Heart right ventricle (tissue), 16 donors: Measurements from ENCODE around the gene TMEM198. TPM values are rescaled to one million over a fixed set of nuclear protein-coding genes. Genes with fewer than 3 reads are reported as not detected.

Experiments
- ATAC-seq, 8 donors: fragments of 200-7000 bp; cut with Tn5 transposase; one replicate each; pipeline ENCODE4 v1.9.1; 2020; ENCODE audit warnings: mild to moderate bottlenecking in 8 of 8, moderate library complexity in 8 of 8, moderate number of reproducible peaks in 1 of 8
- DNase-seq, 2 donors: peaks; one replicate each; pipeline ENCODE4 v3.0.0-alpha.2; 2020
- H3K27ac ChIP-seq, 10 donors: fragments of 200-600 bp; sonication (generic) in 2 of 10; one replicate each; pipeline versions ENCODE4 v1.5.0 to v1.8.0; 2020 to 2022; ENCODE audit warnings: mild to moderate bottlenecking in 3 of 10
- H3K27me3 ChIP-seq, 7 donors: fragments of 200-600 bp; one replicate each; pipeline ENCODE4 v1.8.0; 2021 to 2022; ENCODE audit warnings: mild to moderate bottlenecking in 2 of 7
- H3K36me3 ChIP-seq, 9 donors: fragments of 200-600 bp; sonication (generic) in 1 of 9; one replicate each; pipeline versions ENCODE4 v1.5.0 to v1.8.0; 2020 to 2022; ENCODE audit warnings: mild to moderate bottlenecking in 2 of 9
- H3K4me1 ChIP-seq, 9 donors: fragments of 200-600 bp; sonication (generic) in 1 of 9; one replicate each; pipeline versions ENCODE4 v1.5.0 to v1.8.0; 2020 to 2022; ENCODE audit warnings: mild to moderate bottlenecking in 4 of 9
- H3K4me3 ChIP-seq, 10 donors: fragments of 200-600 bp; sonication (generic) in 2 of 10; one replicate each; pipeline versions ENCODE4 v1.5.0 to v1.8.0; 2020 to 2022; ENCODE audit warnings: mild to moderate bottlenecking in 7 of 10, moderate library complexity in 2 of 10
- H3K9me3 ChIP-seq, 11 donors: fragments of 200-600 bp in 10 of 11; sonication (generic) in 2 of 11; one replicate each; pipeline versions ENCODE4 v1.5.0 to v1.8.0; 2013 to 2022; ENCODE audit warnings: mild to moderate bottlenecking in 2 of 11, control low read depth in 1 of 11, moderate library complexity in 1 of 11
- WGBS, 2 donors: extraction: QIAGEN DNeasy Blood & Tissue Kit; methylation state at CpG; one replicate each; pipeline ENCODE4 v1.1.7; 2013; ENCODE audit warnings: inconsistent platforms in 1 of 2; 5-methylcytosine and 5-hydroxymethylcytosine counted together
- intact Hi-C, 10 donors: fragments of 100-400 bp; cut with DNase I; formaldehyde crosslinking; loops; one replicate each; pipeline versions ENCODE4 v1.11.1 to v1.14.2; 2022
- polyA plus RNA-seq, 2 donors: library from polyadenylated mRNA; stranded (reverse); fragments of 200-250 nt; gene quantifications; one replicate each; pipeline ENCODE4 v1.2.3, GENCODE V29; 2013
- total RNA-seq, 10 donors: library from RNA; stranded (reverse); fragmentation: NEBNext Ultra II Directional in 3 of 10; extraction: Animal tissue kit (Norgen Biotek cat#: 25700) in 3 of 10; gene quantifications; one replicate each; pipeline versions ENCODE4 v1.2.1 to v1.2.4, GENCODE V29; 2021 to 2023
- TF ChIP-seq, protein P1 (sequence below), 9 donors: fragments of 200-600 bp; sonication (generic) in 2 of 9; IDR thresholded peaks; one replicate each; pipeline versions ENCODE4 v1.5.0 to v1.8.0; 2021 to 2022; ENCODE audit warnings: antibody characterized with exemption in 9 of 9, mild to moderate bottlenecking in 5 of 9, moderate library complexity in 1 of 9
- donor health status: Arrhythmogenic right ventricular cardiomyopathy.
- donor health status: ischemic (EF 13 %, LVEDD 7.1; RV severe dilation, severe dysfunction).
- donor health status: healthy with polysubstance abuse.
- donor health status: DM: no; HTN: yes; CAD: no.
- donor health status: DM: no; HTN: no; CAD: no.
- donor health status: ischemic (EF 25% LVEDD 6.9; RV normal size, moderate dysfunction).
- donor health status: ischemic (EF 25% LVEDD 5.7; RV mildly dilated, moderate dysfunction).
- donor health status: healthy.
- donor health status: DM: yes; HTN: yes; CAD: no.
- donor health status: Ischemic cardiomyopathy.
- donor health status: ischemic (EF 35%, LVEDD 5.7; RV mildly dilated, moderate dysfunction).
- donor health status: nonischemic (EF 11% LVEDD 7.7; RV severe dilation, severe dysfunction).
- donor health status: DM: yes; HTN: yes; CAD: no.
- donor health status: PGD.
- donor health status: ischemic (EF 29% LVEDD 5.4; RV normal size, mild dysfunction).
- donor health status: nonischemic (EF 23%, LVEDD 6.1; RV moderate dilation, normal function).

TMEM198 gene
- total and polyA plus RNA-seq, 12 donors, result 0.59 to 10.7 (median 1.9) TPM

DNA sequence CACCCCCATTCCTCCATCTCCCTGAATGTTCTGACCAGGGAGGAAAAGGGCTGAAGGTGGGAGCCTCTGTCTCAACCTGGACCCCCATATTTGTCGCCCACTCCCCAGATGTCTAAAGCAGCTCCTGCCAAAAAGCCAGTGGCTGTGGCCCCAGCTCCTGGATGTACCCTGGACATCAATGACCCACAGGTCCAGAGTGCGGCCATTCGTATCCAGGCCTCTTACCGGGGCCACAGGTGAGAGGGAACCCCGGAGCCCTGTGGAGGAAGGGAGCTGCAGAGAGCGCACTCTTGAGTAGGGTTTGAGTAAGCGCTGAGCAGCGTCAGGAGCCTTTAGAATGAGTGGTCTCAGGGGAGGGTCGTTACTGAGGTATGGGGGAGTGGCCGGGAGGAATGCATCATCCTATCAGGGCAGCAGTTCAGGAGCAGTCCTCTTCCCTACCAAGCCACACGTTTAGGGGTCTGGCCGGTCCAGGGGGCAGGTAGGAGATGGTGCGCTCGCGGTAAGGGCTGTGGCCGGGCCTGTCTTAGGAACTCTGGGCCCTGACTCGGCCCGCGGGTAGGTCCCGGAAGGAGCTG is 47.5 kb upstream of the TMEM198 start:
- ATAC-seq, result no peak
- H3K36me3 ChIP-seq, result peaks cover 0 to 13% (median 0%) of the 10 kb centered on the region in 9 donors
- 45 to 46% methylated on average over 20 of the region's 20 CpGs for WGBS, 2 donors
- intact Hi-C loops, result loop anchor here in 2 of 10 donors (5.0 kb wide), 2 partner anchors 36 to 109 kb away; partner anchors contain the start of gene DNPEP (in 1 of the 2)
- H3K27ac ChIP-seq, result peak overlapping the region in 6 of 10 donors; percentile 42 to 96 (median 70)
- H3K4me1 ChIP-seq, result peaks cover 19 to 50% (median 42%) of the 10 kb centered on the region in 9 donors
- peaks cover 0 to 56% (median 18%) of the 10 kb centered on the region in 7 donors for H3K27me3 ChIP-seq
- no peak for DNase-seq
- H3K9me3 ChIP-seq, result no peaks in the 10 kb centered on the region
- H3K4me3 ChIP-seq, result peak overlapping the region in 4 of 10 donors; percentile 75 to 88 (median 84)
- TF ChIP-seq, protein P1, sequence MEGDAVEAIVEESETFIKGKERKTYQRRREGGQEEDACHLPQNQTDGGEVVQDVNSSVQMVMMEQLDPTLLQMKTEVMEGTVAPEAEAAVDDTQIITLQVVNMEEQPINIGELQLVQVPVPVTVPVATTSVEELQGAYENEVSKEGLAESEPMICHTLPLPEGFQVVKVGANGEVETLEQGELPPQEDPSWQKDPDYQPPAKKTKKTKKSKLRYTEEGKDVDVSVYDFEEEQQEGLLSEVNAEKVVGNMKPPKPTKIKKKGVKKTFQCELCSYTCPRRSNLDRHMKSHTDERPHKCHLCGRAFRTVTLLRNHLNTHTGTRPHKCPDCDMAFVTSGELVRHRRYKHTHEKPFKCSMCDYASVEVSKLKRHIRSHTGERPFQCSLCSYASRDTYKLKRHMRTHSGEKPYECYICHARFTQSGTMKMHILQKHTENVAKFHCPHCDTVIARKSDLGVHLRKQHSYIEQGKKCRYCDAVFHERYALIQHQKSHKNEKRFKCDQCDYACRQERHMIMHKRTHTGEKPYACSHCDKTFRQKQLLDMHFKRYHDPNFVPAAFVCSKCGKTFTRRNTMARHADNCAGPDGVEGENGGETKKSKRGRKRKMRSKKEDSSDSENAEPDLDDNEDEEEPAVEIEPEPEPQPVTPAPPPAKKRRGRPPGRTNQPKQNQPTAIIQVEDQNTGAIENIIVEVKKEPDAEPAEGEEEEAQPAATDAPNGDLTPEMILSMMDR (IDR thresholded peaks at IDR 0.05), result no peak

DNA sequence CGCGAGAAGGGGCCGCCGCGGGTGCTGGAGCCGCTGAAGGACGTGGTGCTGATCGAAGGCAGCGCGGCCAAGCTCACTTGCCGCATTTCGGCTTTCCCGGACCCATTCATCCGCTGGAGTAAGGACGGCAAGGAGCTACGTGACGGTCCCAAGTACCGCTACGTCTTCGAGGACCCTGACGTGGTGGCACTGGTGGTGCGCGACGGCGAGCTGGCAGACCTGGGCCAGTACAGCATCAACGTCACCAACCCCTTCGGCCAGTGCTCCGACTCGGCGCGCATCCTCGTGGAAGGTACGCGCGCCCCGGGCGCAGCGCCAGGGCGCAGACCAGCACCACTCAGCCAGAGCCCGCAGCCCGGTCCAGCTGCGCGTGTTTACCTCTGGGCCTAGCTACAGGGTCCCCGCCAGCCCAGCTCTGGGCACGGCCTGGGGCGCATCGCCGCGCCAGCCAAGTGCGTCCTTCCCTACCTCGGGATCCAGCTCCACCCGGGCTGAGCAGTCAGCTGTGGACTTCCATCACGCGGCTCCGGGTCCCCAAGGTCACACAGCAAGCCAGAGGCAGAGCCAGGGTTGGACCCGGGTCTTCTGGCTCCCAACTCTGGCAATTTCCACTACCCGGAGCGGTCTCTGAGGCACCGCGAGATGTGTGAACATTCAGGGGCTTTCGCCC is 46.9 kb upstream of the TMEM198 start:
- intact Hi-C loops, result loop anchor here in 2 of 10 donors (5.0 kb wide), 2 partner anchors 35 to 110 kb away; partner anchors contain the start of gene DNPEP (in 1 of the 2)
- no peak for ATAC-seq

DNA sequence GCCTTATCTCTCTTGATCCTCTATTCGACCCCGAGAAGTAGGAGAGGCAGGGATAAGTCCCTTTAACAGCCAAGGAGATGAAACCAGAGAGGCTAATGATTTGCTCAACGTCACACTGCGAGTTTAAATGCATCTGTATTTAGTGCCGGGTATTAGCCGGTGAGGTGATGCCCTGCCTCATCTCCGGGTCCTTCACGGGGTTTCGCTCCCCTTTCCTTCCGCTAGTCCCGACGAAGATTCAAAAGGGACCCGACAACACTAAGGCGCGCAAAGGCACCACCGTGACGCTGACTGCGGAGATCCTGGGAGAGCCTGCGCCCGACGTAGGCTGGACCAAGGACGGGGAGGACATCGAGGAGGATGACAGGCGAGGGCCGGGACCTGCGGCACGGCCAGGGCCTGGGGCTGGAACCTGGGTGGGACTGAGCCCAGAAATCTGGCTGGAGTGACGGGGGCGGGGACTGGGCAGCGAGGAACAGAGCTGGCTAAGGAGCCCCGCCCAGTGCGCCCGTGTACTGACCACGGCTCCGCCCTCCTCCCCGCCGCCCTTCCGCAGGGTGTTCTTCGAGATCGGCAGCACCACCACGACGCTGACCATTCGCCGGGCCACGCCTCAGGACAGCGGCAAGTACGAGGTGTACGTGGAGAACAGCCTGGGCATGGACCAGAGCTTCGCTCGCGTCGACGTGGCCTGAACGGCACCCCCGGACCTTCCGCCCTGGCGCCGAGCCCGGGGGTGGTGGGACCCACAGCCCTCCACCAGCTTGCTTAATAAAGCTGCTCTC is 46.1 kb upstream of the TMEM198 start:
- peaks cover 19 to 50% (median 37%) of the 10 kb centered on the region in 9 donors for H3K4me1 ChIP-seq
- peak overlapping the region; percentile 52 to 88 (median 75) for H3K4me3 ChIP-seq
- peaks cover 0 to 51% (median 18%) of the 10 kb centered on the region in 7 donors for H3K27me3 ChIP-seq
- H3K9me3 ChIP-seq, result no peaks in the 10 kb centered on the region
- DNase-seq (peak; percentile 88 to 94), ATAC-seq (peak; percentile 77 to 88 (median 84))
- intact Hi-C loops, result loop anchor here in 3 of 10 donors (1.0 to 5.0 kb wide), 4 partner anchors 35 to 110 kb away; partner anchors contain the start of genes CHPF (in 1 of the 3) and DNPEP (in 1 of the 3)
- H3K36me3 ChIP-seq, result peaks cover 0 to 12% (median 0%) of the 10 kb centered on the region in 9 donors
- TF ChIP-seq, protein P1 (IDR thresholded peaks at IDR 0.05), result no peak
- H3K27ac ChIP-seq, result peak overlapping the region; percentile 91 to 100 (median 96)
- 4 to 7% methylated on average over 59 of the region's 59 CpGs for WGBS, 2 donors

More for the DNA sequence above, 46.9 kb upstream of the TMEM198 start:
- peak in 1 of 2 donors; percentile 43 for DNase-seq
- WGBS, 2 donors, result 24 to 33% methylated on average over 53 to 61 of the region's 61 CpGs
- Histone ChIP-seq H3K27me3 (peaks cover 0 to 56% (median 18%) of the 10 kb centered on the region in 7 donors), H3K36me3 (peaks cover 0 to 12% (median 0%) of the 10 kb centered on the region in 9 donors), H3K9me3 (no peaks in the 10 kb centered on the region), H3K4me3 (peak overlapping the region in 9 of 10 donors; percentile 52 to 88 (median 75)), H3K27ac (peak overlapping the region in 8 of 10 donors; percentile 64 to 100 (median 96)), H3K4me1 (peaks cover 19 to 50% (median 37%) of the 10 kb centered on the region in 9 donors)
- TF ChIP-seq, protein P1 (IDR thresholded peaks at IDR 0.05), result no peak
